ENCODE measurements around the gene OR2A1.
"Not testable (repeated sequence)": the region's sequence is repeated elsewhere in the genome, so short reads cannot be mapped to it uniquely, and the experiment has no call there.

The OR2A1 gene

GRCh38 chr7:144325868-144326267 lies 13.6 kb downstream of the OR2A1 start:
- not testable (repeated sequence) for ATAC-seq

DNA sequence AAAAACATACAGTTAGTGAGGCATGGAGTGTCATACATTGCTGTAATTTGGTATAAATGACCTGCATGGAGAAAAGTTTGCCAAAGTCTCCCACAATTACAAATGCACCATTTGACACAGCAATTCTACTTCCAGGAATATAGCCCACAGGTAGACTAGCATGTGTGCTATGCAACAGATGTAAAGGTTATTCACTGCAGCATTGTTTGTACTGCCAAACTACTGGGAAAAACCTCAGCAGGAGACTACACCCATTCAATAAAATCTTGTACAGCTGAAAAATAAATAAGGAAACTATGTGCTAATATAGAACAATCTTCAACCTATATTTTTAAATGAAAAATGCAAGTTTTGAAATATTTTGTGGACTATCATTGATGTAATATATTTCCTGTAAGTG lies 17.8 kb downstream of the OR2A1 start:
- not testable (repeated sequence) for ATAC-seq

DNA sequence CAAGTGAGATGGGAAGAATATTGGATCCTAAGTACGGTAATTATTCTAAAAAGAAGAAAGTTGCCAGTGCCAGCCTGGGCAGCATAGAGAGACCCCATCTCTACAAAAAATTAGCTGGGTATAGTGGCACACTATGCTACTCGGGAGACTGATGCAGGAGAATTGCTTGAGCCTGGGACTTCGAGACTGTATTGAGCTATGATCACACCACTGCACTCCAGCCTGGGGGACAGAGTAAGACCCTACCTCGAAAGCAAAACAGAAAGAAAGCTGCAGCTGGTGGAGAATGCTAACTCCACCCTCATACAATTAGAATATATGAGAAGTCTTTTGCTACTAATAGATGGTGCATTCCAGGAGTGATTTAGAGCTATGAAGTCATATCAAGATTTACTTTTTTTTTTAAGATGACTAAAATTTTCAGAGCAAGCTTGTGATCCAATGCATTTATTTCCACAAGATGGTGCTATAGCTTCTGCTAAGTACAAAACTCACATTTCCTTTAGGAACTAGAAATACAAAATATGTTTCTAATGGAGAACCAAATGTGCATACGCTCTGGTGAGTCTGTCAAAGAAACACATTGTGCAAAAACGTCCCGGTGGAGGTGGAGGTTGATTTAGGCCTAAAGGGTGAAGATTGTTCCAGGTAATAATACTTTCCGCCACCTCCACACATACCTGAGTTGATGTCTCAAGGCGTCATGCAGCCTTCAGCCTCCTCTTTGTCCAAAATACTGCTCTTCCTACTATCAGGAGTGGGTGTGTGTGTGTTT lies 19.2 kb downstream of the OR2A1 start:
- ATAC-seq = peak; percentile 89 to 90

GRCh38 chr7:144331996-144332288 lies 19.7 kb downstream of the OR2A1 start:
- ATAC-seq = not testable (repeated sequence)

GRCh38 chr7:144348625-144349024 lies 36.4 kb downstream of the OR2A1 start:
- ATAC-seq = peak; percentile 75 to 78

DNA sequence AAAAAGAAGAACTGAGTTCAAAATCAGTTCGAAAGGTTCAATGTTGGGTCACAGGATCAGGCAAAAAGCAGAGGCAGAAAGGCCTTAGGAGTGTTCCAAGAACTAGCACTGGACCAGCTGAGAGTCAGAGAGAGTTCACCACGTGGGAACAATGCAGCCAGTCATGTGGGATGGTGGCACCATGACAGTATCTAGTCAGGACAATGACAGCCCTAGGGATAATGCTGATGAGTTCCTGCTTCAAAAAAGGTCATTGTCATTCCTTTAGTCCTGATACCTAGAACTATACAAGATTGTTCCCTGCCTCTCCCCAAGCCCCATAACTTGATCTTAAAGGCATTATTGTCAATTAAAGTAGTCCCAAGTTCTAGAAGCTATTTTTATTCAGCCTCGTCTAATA lies 39.4 kb downstream of the OR2A1 start:
- ATAC-seq = not testable (repeated sequence)

GRCh38 chr7:144355176-144355822 lies 43.1 kb downstream of the OR2A1 start, which contains the start of gene ARHGEF5:
Gene ARHGEF5, plus strand, starts transcription at chr7:144355402. Its CDS starts 7,268 bp downstream, at chr7:144362670.
- ATAC-seq = peak; percentile 75 to 79

- ATAC-seq = not testable (repeated sequence)
Observed at GRCh38 chr7:144356185-144356584, 44.0 kb downstream of the OR2A1 start.

DNA sequence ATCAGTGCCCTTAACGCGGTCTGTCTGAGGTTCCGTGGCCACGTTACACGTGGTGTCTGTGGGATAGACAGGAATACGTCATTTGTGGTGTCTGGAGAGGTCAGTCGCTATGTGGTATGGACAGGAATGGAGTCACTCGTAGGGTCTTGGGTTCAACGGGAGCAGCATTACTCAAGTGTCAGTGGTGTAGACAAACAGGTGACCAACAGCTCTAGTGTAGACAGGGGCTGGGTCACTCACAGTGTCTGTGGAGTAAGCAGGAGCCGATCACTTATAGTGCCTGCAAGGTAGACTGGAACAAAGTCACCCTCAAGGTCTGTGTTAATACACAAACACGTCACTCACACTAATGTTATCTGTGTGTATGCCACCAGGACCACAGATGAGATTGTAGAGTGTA lies 44.6 kb downstream of the OR2A1 start:
- ATAC-seq = peak in 1 of 2 donors; percentile 24

DNA sequence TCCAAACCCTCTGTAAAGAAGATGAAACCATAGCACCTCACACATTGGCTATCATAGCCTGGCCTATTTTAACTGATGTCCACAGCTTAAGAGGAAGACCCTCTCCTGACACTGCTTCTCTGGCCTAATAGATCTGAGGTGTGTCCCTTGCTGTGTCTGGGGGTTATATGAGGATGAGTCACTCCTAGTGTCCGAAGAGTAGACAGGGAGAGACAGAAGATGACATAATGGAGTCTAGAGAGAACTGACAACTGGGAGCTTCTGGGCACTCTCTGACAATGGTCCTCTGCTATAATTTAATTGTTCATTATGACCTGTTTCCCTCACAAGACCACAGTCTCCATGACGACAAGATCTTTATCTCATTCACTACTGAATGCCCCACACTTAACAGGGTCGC lies 49.8 kb downstream of the OR2A1 start:
- peak in 1 of 2 donors; percentile 18 for ATAC-seq

- not testable (repeated sequence) for ATAC-seq
Observed at GRCh38 chr7:144365523-144365922, 53.3 kb downstream of the OR2A1 start.

DNA sequence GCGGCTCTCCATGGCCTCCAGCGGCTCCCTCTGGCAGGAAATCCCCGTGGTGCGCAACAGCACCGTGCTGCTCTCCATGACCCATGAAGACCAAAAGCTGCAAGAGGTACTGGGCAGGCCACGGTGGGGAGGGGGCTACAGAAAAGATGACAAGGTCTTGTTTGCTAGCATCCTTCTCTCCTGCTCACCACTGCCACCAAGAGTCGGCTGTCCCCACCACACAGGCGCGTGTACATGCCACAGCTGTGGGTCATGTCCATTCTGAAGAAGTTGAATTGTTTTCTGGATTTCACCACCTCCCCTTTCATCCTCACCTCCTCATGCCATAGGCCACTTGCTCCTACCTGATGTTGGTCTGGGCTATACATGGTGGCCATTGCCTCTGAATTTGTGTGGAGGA lies 55.0 kb downstream of the OR2A1 start:
- not testable (repeated sequence) for ATAC-seq

DNA sequence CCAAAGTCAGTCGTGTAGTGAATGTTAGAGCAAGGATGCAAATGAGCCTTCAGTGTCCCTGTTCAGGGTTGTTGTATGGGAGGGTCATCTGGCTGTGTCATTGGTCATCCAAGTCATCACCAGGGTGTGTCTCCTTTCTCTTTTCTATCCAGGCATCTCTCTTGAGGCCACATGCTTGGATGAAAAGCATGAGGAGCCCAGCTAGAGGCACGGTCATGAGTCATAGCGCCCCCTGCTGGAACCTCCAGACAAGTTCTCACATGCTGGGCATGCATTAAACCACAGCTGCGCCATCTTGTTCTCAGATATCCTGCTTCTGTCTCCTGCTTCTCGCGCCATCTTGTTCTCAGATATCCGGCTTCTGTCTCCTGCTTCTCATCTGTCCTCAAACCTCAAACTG lies 57.0 kb downstream of the OR2A1 start:
- ATAC-seq = not testable (repeated sequence)

Measured in activated CD4-positive, CD25-positive, alpha-beta regulatory T cell treated with anti-CD3 and anti-CD28 coated beads, Interleukin-2, amount 50 U/mL, for 24 hours (primary cell).